Measurements from ENCODE around the gene SLIT3. TPM values are rescaled to one million over a fixed set of nuclear protein-coding genes. Genes with fewer than 3 reads are reported as not detected.
"Not testable (repeated sequence)": the region's sequence is repeated elsewhere in the genome, so short reads cannot be mapped to it uniquely, and the experiment has no call there.

The SLIT3 gene
- total RNA-seq, 2 experiments from 2014 or later, result not detected

GRCh38 chr5:168756453-168757391 lies 544.2 kb downstream of the SLIT3 start:
- CTCF ChIA-PET, result no interaction called here
- POLR2A ChIA-PET, result no interaction called here
- DNase-seq, result no peak
- Mint-ChIP-seq H3K27me3 (no peaks in the 10 kb centered on the region), H3K27ac (no peak overlapping the region), H3K36me3 (ENCODE audit: low read depth) (no peaks in the 10 kb centered on the region), H3K4me1 (no peaks in the 10 kb centered on the region), H3K9me3 (no peaks in the 10 kb centered on the region), H3K4me3 (no peak overlapping the region)

- CTCF ChIA-PET, result no interaction called here
- POLR2A ChIA-PET, result no interaction called here
- H3K27me3 Mint-ChIP-seq, result no peaks in the 10 kb centered on the region
These were observed 545.3 kb downstream of the SLIT3 start for GRCh38 chr5:168755548-168756093.

GRCh38 chr5:168753691-168754254 lies 547.2 kb downstream of the SLIT3 start:
- DNase-seq, result no peak
- H3K36me3 Mint-ChIP-seq (ENCODE audit: low read depth), result no peaks in the 10 kb centered on the region
- H3K4me3 Mint-ChIP-seq, result no peak overlapping the region
- H3K27ac Mint-ChIP-seq, result no peak overlapping the region
- no peaks in the 10 kb centered on the region for H3K27me3 Mint-ChIP-seq
- ChIA-PET CTCF (no interaction called here), POLR2A (no interaction called here)
- H3K9me3 Mint-ChIP-seq, result no peaks in the 10 kb centered on the region
- H3K4me1 Mint-ChIP-seq, result no peaks in the 10 kb centered on the region

More at GRCh38 chr5:168755548-168756093, 545.3 kb downstream of the SLIT3 start:
- no peaks in the 10 kb centered on the region for H3K36me3 Mint-ChIP-seq (ENCODE audit: low read depth)
- no peaks in the 10 kb centered on the region for H3K9me3 Mint-ChIP-seq
- no peak overlapping the region for H3K4me3 Mint-ChIP-seq
- no peaks in the 10 kb centered on the region for H3K4me1 Mint-ChIP-seq
- H3K27ac Mint-ChIP-seq, result no peak overlapping the region
- no peak for DNase-seq

- H3K27ac Mint-ChIP-seq, result no peak overlapping the region
- H3K27me3 Mint-ChIP-seq, result no peaks in the 10 kb centered on the region
- DNase-seq, result no peak
- H3K9me3 Mint-ChIP-seq, result no peaks in the 10 kb centered on the region
- H3K36me3 Mint-ChIP-seq (ENCODE audit: low read depth), result no peaks in the 10 kb centered on the region
- ChIA-PET POLR2A (no interaction called here), CTCF (no interaction called here)
- H3K4me1 Mint-ChIP-seq, result no peaks in the 10 kb centered on the region
- H3K4me3 Mint-ChIP-seq, result no peak overlapping the region
These were observed 548.3 kb downstream of the SLIT3 start for GRCh38 chr5:168752416-168753190.

GRCh38 chr5:168752012-168752411 lies 548.9 kb downstream of the SLIT3 start:
- H3K27ac Mint-ChIP-seq, result no peak overlapping the region
- ChIA-PET CTCF (no interaction called here), POLR2A (no interaction called here)
- H3K36me3 Mint-ChIP-seq (ENCODE audit: low read depth), result no peaks in the 10 kb centered on the region
- no peak for DNase-seq
- H3K4me1 Mint-ChIP-seq, result no peaks in the 10 kb centered on the region
- peaks cover 4% of the 10 kb centered on the region for H3K9me3 Mint-ChIP-seq
- H3K27me3 Mint-ChIP-seq, result no peaks in the 10 kb centered on the region
- H3K4me3 Mint-ChIP-seq, result no peak overlapping the region

GRCh38 chr5:168750926-168751325 lies 550.0 kb downstream of the SLIT3 start:
- DNase-seq, result no peak
- no peaks in the 10 kb centered on the region for H3K27me3 Mint-ChIP-seq
- H3K4me1 Mint-ChIP-seq, result no peaks in the 10 kb centered on the region
- H3K36me3 Mint-ChIP-seq (ENCODE audit: low read depth), result no peaks in the 10 kb centered on the region
- CTCF ChIA-PET, result no interaction called here
- POLR2A ChIA-PET, result no interaction called here
- peaks cover 5% of the 10 kb centered on the region for H3K9me3 Mint-ChIP-seq
- H3K4me3 Mint-ChIP-seq, result no peak overlapping the region
- no peak overlapping the region for H3K27ac Mint-ChIP-seq

GRCh38 chr5:168749391-168750100 lies 551.4 kb downstream of the SLIT3 start:
- ChIA-PET POLR2A (no interaction called here), CTCF (no interaction called here)
- H3K27me3 Mint-ChIP-seq, result no peaks in the 10 kb centered on the region
- no peaks in the 10 kb centered on the region for H3K36me3 Mint-ChIP-seq (ENCODE audit: low read depth)
- no peak overlapping the region for H3K4me3 Mint-ChIP-seq
- H3K27ac Mint-ChIP-seq, result no peak overlapping the region
- peaks cover 8% of the 10 kb centered on the region for H3K9me3 Mint-ChIP-seq
- no peak for DNase-seq
- H3K4me1 Mint-ChIP-seq, result peaks cover 2% of the 10 kb centered on the region

- H3K36me3 Mint-ChIP-seq (ENCODE audit: low read depth), result no peaks in the 10 kb centered on the region
- H3K27me3 Mint-ChIP-seq, result no peaks in the 10 kb centered on the region
- H3K4me1 Mint-ChIP-seq, result peaks cover 2% of the 10 kb centered on the region
- no peak overlapping the region for H3K27ac Mint-ChIP-seq
- ChIA-PET CTCF (interaction anchor here (1.0 to 1.2 kb wide), 2 partner anchors 65 to 110 kb away, joined by 3 read pairs; no protein-coding TSS in a partner anchor), POLR2A (no interaction called here)
- H3K9me3 Mint-ChIP-seq, result peaks cover 10% of the 10 kb centered on the region
- peak; percentile 39 for DNase-seq
- no peak overlapping the region for H3K4me3 Mint-ChIP-seq
These were observed 552.8 kb downstream of the SLIT3 start for GRCh38 chr5:168747987-168748777.

- ChIA-PET POLR2A (no interaction called here), CTCF (interaction anchor here (1.0 to 1.2 kb wide), 2 partner anchors 66 to 111 kb away, joined by 3 read pairs; no protein-coding TSS in a partner anchor)
- H3K9me3 Mint-ChIP-seq, result peaks cover 10% of the 10 kb centered on the region
- H3K4me3 Mint-ChIP-seq, result no peak overlapping the region
- no peak for DNase-seq
- H3K36me3 Mint-ChIP-seq (ENCODE audit: low read depth), result no peaks in the 10 kb centered on the region
- peaks cover 2% of the 10 kb centered on the region for H3K4me1 Mint-ChIP-seq
- no peaks in the 10 kb centered on the region for H3K27me3 Mint-ChIP-seq
- peak overlapping the region; percentile 55 for H3K27ac Mint-ChIP-seq
These were observed 553.9 kb downstream of the SLIT3 start for GRCh38 chr5:168746893-168747640.

- peak overlapping the region; percentile 56 for H3K27ac Mint-ChIP-seq
- not testable (repeated sequence) for H3K27me3 Mint-ChIP-seq
These were observed 554.6 kb downstream of the SLIT3 start for GRCh38 chr5:168746126-168746892.

GRCh38 chr5:168743617-168744016 lies 557.3 kb downstream of the SLIT3 start:
- H3K4me3 Mint-ChIP-seq, result no peak overlapping the region

More at GRCh38 chr5:168746126-168746892, 554.6 kb downstream of the SLIT3 start:
- H3K4me3 Mint-ChIP-seq; POLR2A ChIA-PET; CTCF ChIA-PET; H3K36me3 Mint-ChIP-seq (ENCODE audit: low read depth); DNase-seq; H3K4me1 Mint-ChIP-seq; H3K9me3 Mint-ChIP-seq: not testable (repeated sequence)

More at GRCh38 chr5:168743617-168744016, 557.3 kb downstream of the SLIT3 start:
- ChIA-PET CTCF (interaction anchor here (0.8 kb wide), 1 partner anchor 8 kb away, joined by 3 read pairs; no protein-coding TSS in a partner anchor), POLR2A (no interaction called here)
- no peaks in the 10 kb centered on the region for H3K27me3 Mint-ChIP-seq
- no peaks in the 10 kb centered on the region for H3K36me3 Mint-ChIP-seq (ENCODE audit: low read depth)
- no peak for DNase-seq
- H3K9me3 Mint-ChIP-seq, result peaks cover 10% of the 10 kb centered on the region
- H3K27ac Mint-ChIP-seq, result no peak overlapping the region
- peaks cover 2% of the 10 kb centered on the region for H3K4me1 Mint-ChIP-seq
